HG02981 (cell line): ENCODE results near the gene KRT31.
"Not testable (repeated sequence)": the region's sequence is repeated elsewhere in the genome, so short reads cannot be mapped to it uniquely, and the experiment has no call there.

Experiments
- ATAC-seq: cut with Tn5 transposase; IDR thresholded peaks from one replicate; pipeline ENCODE4 v1.9.1; 2021; ENCODE audit warnings: mild to moderate bottlenecking, moderate library complexity; ENCODE audit not compliant: unreplicated experiment

Gene KRT31

DNA sequence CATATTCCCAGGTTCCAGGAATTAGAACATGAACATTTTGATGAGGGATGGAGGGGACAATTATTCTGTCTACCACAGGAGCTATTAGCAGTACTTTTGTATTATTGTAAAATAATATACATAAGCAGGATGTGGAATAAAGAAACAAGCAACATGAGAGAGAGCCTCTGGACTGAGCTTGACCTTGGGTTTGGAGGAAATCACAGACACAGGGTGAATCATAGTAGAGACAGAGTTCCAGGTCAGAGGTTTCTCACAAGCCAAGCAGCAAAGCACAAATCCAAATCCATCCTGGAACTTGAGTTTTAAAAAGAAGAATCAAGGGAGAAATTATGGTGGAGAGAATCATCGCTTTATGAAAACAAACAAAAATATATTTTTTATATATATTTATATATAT is 5.1 kb downstream of the KRT31 start:
- ATAC-seq: no peak

DNA sequence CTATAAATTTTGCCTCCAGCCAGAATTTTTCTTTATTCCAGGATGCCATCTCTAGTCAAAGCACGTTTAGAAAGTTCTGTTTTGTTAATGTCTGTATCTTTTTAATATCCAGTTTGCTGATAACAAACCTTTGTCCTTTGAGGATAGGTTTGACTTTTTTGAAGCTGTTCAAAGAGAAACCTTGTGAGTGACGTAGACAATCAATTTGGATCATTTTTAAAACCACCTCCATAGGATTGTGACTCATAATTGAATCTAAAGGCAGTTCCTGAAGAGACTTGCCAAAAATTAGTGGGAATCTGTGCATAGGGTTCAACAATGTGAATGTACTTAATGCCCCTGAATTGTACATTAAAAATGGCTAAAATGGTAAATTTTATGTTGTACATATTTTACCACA is 5.9 kb downstream of the KRT31 start:
- ATAC-seq: no peak

DNA sequence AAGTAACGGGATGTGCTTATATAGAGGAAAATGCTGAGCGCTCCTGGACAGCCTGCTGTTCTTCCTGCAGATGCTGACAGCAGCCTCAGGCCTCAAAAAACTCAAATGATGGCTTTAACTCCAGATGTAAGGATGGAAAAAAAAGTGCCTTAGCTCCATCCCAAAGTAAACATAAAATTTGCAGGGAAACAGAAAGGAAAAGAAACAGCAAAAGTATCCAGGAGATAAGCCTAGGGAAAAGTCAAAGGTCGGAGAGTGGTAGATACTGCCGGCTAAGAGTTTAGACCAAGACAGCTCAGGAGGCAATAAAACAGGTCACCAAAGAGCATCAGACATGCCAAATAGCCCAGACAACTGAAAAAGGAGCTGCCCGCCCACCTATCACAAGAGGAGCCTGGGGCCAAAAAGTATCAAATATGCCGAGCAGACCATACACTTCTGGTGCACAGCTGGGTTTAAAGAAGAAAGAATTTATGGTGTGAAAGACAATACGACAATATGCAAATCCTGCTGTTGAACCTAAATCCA is 6.9 kb downstream of the KRT31 start:
- no peak for ATAC-seq

DNA sequence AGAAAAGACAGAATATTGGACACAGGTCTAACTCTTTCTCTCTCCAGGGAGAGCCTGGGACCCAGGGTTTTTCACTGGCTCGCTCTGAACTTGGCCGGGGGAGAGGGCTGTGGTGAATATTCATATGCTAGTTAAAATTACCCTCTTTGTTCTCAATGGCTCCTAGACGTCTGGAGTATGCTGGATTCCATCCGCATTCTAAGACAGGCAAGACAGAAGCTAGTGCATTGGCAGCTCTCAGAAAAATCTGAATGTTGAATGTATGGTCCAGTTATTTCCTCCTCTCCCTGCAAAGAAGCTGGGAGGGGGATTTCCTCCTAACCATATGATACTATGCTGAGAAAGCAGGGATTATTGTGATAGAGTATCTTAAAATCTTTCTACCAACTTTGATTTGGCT is 9.7 kb downstream of the KRT31 start:
- no peak for ATAC-seq

DNA sequence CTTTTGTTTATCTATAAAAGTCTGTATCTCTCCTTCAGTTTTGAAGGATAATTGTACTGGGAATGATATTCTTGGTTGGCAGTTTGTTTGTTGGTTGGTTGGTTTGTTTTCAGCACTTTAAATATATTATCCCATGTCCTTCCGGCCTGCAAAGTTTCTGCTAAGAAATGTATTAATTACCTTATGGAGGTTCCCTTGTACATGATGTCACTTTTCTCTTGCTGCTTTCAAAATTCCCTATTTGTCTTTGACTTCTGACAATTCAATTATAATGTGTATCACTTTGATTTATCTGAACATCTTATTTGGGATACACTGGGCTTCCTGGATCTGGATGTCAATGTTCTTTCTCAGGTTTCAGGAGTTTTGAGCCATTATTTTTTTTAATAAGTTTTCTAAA is 11.2 kb downstream of the KRT31 start:
- no peak for ATAC-seq

DNA sequence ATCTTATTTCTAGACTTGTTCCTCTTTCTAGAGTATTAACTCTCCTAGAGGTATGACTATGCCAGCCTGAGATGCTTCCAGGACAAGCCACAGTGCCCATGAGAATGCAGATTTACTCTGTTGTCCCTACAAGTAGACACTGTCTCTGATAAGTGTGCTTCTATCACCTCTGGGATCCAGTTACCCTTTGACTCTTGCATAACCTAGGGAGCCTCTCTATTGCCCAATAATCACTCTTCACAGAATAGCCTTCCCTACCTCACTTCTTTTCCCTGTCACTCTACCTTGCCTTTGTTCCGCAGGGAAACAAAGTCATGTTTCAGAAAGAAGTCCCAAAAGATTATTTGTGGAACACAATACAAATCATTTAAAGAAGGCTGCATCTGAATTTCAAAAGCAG is 13.7 kb downstream of the KRT31 start:
- no peak for ATAC-seq

DNA sequence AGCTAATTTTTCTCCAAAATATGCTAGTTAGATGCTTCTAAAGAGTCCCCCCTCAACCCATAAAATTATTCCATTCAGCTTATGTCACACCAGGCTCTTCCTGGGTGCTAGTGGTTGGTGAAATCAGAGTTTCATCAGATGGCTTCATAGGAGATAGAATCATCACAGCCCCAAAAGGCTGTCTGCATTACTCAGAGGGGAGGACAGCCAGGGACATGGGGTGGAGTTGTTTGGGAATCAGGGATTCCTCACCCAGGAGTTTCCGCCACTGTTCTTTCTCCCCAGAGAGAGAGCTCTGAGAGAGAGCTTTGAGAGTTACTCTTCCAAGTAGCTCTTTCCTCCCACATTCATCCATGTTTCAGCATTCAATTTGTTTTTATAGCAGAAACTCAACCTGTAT is 15.0 kb downstream of the KRT31 start:
- no peak for ATAC-seq

DNA sequence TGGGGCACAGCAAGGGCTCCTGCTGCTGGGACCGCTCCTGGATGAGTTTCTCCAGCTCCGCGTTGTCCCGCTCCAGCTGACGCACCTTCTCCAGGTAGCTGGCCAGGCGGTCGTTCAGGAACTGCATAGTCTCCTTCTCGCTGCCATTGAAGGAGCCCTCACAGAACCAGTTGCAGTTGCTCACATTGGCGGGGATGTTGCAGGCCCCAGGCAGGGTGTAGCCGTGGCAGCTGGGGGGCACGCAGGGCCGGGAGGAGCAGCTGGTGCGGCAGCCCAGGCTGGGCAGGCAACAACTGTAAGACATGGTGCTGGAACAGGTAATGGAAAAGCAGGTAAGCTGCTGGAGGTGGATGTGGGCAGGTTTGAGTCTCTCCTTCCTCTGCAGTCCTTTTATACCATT is 15.5 kb downstream of the KRT31 start, which contains the start of gene KRT34:
Gene KRT34 (minus strand): TSS at position 364 of the 400 bp plus-strand sequence. CDS start 60 bp downstream, at position 304.
- ATAC-seq: not testable (repeated sequence)

DNA sequence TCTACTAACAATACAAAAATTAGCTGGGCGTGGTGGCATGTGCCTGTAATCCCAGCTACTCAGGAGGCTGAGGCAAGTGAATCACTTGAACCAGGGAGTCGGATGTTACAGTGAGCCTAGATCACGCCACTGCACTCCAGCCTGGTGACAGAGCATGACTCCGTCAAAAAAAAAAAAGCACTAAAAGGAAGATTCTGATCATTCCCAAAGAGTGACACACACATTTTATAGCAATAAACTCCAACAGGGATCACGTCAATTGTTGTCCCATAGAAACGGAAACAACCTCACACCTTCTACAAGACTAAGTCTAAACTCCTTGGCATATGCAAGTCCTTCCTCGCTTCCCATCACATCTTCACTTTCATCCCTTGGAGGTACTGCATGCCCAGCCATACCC is 17.3 kb downstream of the KRT31 start:
- not testable (repeated sequence) for ATAC-seq

DNA sequence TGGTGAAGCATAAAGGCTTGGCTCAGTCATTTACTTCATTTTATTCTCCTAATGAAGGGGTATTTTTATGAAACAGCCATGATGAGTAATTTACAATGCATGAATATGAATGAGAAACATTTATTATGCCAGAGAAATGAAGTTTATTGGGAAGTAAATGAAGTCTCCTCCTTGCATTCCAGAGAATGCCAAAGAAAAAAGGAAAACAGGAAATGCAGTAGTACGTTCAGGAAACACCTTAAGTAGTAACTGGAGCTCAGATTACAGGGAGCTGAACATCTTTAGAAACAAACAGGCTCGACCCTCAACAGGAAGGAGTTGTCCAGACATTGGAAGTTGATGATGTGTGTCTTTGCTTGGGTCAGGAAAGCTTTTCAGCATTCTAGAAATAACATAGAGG is 19.9 kb downstream of the KRT31 start:
- ATAC-seq: no peak

DNA sequence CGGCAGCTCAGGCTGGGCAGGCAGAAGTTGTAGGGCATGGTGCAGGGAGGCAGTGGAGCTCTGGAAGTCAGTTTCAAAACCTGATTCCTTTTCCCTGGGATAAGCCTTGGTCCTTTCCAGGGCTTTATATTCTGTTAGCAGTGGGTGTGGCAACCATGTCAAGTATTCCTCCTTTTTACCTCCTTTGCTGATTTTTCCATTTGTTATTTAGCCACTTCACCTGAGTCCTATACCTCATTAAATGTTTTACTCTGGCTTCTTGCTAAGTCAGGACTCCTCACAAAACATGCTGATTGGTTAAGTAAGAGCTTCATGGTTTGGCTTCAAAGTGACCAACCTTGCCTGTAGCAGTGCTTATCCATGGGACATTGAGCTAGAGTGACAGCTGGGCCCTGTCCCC is 27.7 kb downstream of the KRT31 start, which contains the start of gene KRT33B:
Gene KRT33B (minus strand): TSS at position 101 of the 400 bp plus-strand sequence. CDS start 63 bp downstream, at position 38.
- no peak for ATAC-seq

DNA sequence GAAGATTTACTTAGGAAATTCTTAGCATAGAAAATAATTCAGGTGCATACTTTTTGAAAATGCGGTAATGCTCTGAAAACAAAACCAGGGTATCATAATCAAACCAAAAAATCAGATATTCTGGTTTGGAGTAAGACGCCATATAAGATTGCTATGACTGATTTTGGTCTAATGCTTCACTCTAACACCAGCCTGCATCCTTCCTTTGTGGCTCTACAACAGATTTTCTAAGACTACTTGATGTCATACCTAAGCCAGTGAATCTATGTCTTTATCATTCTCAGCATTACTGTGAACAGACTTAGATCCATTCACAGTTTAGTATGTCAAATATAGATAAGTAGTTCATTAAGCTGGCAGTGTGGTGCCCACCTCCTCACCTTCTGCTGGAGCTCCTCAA is 28.4 kb downstream of the KRT31 start:
- no peak for ATAC-seq

DNA sequence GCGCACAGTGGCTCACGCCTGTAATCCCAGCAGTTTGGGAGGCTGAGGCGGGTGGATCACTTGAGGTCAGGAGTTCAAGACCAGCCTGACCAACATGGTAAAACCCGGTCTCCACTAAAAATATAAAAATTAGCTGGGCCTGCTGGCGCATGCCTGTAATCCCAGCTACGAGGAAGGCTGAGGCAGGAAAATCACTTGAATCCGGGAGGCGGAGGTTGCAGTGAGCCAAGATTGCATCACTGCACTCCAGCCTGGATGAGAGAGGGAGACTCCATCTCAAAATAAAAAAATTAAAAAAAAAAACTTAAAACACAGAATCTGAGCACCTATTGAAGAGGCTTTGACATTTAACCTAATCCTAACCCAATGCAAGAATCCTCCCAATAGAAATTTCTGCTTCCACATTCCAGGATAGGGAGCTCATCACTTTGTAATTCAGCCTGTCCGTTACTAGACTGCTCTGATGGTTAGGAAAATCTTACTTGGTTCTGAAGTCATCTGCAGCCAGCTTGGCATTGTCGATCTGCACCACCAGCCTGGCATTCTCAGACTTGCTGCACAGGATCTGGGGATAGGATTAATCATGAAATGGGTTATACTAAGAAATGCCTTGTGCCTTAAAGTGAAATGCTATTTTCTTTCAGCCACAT is 29.9 kb downstream of the KRT31 start:
- ATAC-seq: no peak

DNA sequence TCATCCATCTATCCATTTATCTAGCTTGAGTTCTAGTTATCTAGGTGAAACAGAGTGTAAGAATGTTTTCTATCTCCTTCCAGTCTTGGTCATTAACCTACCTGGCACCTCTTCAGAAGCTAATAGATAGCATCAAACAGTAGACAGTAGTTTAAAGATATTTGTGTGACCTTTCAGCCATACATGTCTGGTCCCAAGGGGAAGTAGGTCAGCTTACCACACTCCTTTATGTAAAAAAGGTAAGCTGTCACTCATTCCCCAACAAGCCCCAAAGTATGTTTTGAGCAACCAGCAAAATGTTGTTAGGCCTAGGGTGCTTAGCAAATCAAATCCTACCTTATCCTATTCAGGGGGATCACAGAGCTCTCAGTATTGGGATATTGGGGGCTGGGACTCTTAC is 31.3 kb downstream of the KRT31 start:
- no peak for ATAC-seq

DNA sequence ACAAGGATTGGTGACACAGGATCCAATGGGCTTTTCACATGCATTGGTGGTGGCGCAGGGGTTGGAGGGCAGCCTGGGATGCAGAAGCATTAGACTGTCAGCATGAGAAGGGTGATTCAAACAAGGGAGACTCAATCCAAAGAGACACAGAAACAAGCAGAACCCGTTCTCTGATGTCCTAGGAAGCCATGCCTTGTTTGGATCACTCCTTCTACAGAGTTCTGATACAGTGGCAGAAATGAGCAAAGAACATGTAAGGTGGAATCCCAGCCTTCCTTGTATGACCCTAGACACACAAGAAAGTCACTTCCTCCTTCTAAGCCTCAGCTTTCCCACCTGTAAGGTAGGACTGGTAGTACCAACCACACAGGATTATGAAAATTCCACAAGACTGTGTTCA is 33.5 kb downstream of the KRT31 start:
- no peak for ATAC-seq

DNA sequence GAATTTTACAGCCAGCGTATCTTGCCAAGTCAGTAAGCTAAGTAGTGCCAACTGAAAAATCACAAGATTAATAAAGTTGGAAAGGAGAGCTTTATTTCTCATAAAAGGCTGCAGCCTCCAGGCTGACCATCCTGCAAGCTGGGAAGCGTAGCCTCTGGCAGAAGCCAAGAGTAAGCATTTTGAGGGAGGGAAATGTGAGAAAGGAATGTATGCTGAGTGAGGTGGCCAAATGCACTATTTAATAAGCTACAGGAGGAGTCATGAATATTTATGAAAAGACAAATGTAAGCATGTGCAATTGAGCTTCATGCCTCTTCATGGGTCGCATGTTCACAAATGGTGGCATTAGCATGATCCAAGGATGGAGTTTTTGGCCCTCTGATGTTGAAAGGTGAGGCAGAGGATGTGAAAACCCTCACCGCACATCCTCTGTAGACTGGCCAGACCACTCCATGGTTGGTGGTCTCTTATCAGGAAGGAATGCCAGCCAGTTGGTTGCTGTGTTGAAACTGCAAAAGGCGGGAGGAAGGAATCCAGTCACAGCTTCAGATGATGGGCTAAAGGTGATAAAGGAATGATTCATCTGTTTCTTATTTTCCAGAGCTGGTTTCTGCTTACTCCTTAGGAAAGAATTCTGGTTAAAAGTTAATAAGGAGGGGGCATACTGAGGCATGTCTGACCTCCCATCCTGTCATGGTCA is 37.0 kb downstream of the KRT31 start:
- no peak for ATAC-seq

DNA sequence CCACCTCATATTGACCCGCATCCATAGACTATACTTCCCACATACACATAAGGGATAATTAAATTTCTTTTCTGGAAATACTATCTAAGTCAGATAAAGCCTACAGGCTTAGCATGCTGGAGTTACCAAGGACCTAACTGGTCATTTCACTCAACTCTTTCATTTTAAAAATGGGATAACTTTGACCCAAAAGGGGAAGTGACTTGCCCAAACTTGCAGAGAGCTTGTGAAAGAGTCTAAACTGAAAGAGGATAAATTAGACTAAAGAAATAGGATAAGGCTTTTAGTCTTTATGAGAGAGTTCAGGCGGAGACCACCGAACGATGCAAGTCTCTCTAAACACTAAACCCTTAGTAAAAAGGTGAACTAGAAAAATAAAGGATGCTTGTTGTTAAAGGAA is 42.9 kb downstream of the KRT31 start:
- ATAC-seq: no peak

DNA sequence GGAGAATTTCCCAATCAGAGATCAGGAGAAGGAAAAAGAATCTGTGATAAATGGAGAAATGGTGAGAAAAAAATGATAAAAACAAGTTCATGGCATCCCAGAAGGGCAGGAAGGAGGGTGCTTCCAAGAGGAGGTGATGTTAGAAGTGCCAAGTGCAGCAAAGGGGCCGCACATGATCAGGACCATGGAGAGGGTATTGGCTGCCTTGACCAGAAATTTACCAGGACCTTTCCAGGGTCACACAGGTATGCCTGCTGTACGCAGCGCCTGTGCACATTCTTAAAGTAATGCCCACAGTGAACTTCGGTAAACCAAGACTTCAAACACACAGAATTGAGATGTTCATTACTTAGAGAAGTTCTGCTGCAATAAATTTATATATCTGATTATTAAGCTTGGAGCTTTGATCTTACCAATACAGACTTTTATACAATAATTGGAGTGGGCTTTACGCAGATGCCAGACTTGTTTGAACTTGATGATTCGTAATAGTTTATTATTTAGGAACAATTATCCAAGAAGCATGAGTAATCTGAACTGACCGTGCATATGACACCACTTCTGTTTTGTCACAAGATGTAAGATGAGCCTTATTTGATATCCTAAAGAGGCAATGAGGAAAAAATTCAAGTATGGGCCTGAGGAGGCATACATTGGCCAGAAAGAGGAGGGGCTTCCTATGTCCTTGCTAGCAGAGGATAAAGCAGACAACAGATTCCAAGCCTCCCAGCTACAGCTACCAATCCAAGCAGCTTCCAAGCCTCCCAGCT is 44.6 kb downstream of the KRT31 start:
- no peak for ATAC-seq

DNA sequence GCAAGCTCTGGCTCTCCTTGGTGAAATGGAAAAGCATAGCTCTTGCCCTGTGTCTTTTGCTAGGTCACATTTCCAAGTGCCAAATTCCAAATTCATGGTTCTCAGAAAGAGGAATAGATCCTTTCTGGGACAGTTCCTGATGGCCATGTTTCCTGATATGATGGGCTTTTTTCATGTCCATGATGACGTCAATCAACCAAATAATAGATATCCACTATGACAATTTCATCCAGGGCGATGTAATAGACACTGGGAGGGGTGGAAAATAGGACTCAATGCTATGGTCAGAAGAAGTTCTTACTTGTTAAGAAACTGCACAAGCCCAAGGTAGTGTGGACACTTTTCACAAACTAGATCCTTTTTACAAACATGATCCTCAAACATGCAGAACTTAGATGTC is 46.2 kb downstream of the KRT31 start:
- ATAC-seq: no peak

DNA sequence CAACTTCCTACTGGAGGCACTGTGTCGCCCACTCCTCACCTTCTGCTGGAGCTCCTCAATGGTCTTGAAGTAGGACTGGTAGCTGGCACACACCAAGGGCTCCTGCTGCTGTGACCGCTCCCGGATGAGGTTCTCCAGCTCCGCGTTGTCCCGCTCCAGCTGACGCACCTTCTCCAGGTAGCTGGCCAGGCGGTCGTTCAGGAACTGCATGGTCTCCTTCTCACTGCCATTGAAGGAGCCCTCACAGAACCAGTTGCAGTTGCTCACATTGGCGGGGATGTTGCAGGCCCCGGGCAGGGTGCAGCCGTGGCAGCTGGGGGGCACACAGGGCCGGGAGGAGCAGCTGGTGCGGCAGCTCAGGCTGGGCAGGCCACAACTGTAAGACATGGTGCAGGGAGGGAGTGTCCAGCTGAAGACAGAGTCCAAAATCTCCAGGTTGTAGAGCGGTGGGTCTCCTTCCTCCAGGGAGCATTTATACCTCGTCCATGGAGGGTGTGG is 47.0 kb downstream of the KRT31 start, which contains the start of gene KRT33A:
Gene KRT33A (minus strand): TSS at position 448 of the 498 bp plus-strand sequence. CDS start 61 bp downstream, at position 387.
- ATAC-seq: not testable (repeated sequence)
